Suprapubic skin (tissue), 4 donors: ENCODE data around the gene LUC7L. TPM values are rescaled to one million over a fixed set of nuclear protein-coding genes. Genes with fewer than 3 reads are reported as not detected.

Experiments used
- DNase-seq, 2 donors: peaks; one replicate each; pipeline ENCODE4 v3.0.0-alpha.2; 2019; ENCODE audit warnings: low spot score in 2 of 2
- H3K27ac ChIP-seq: fragments of 200-600 bp; sonication (generic); one replicate; pipeline ENCODE4 v1.5.1; 2019
- H3K27me3 ChIP-seq: fragments of 200-600 bp; sonication (generic); one replicate; pipeline ENCODE4 v1.5.1; 2019
- H3K36me3 ChIP-seq: fragments of 200-600 bp; sonication (generic); one replicate; pipeline ENCODE4 v1.5.1; 2019
- H3K4me1 ChIP-seq: fragments of 200-600 bp; sonication (generic); one replicate; pipeline ENCODE4 v1.5.1; 2019
- H3K4me3 ChIP-seq: fragments of 200-600 bp; sonication (generic); one replicate; pipeline ENCODE4 v1.5.1; 2019; ENCODE audit warnings: mild to moderate bottlenecking
- H3K9me3 ChIP-seq: fragments of 200-600 bp; sonication (generic); one replicate; pipeline ENCODE4 v1.5.1; 2019
- EP300 ChIP-seq: sonication (generic); formaldehyde crosslinking; IDR thresholded peaks from one replicate; pipeline ENCODE4 v1.6.1; 2017; ENCODE audit warnings: antibody characterized with exemption
- POLR2A ChIP-seq, 2 donors: fragments of 450-650 bp; IDR thresholded peaks; one replicate each; pipeline ENCODE4 v1.6.1; 2017; ENCODE audit warnings: antibody characterized with exemption in 2 of 2, mild to moderate bottlenecking in 2 of 2, moderate library complexity in 2 of 2
- POLR2AphosphoS5 ChIP-seq, 3 donors: sonication (generic); formaldehyde crosslinking; IDR thresholded peaks; one replicate each; pipeline ENCODE4 v1.6.1; 2017; ENCODE audit warnings: antibody characterized with exemption in 3 of 3
- WGBS: methylation state at CpG from one replicate; pipeline ENCODE4 v1.1.5; 2018; 5-methylcytosine and 5-hydroxymethylcytosine counted together
- total RNA-seq, 4 donors: library from RNA; depleted of rRNA; stranded (reverse); fragments of >200 nt; gene quantifications; one replicate each; pipeline ENCODE4 v1.1.0, GENCODE V29; 2016
- TF ChIP-seq, protein P1 (sequence below), 2 donors: fragments of 200-600 bp in 1 of 2; fragments of 450-650 bp in 1 of 2; sonication (generic) in 1 of 2; IDR thresholded peaks; one replicate each; pipeline ENCODE4 v1.5.1; 2016 to 2019; ENCODE audit warnings: antibody characterized with exemption in 2 of 2, mild to moderate bottlenecking in 1 of 2, moderate library complexity in 1 of 2

LUC7L gene
- total RNA-seq, 4 donors from 2014 or later = 47.6 to 206 (median 59.5) TPM

DNA sequence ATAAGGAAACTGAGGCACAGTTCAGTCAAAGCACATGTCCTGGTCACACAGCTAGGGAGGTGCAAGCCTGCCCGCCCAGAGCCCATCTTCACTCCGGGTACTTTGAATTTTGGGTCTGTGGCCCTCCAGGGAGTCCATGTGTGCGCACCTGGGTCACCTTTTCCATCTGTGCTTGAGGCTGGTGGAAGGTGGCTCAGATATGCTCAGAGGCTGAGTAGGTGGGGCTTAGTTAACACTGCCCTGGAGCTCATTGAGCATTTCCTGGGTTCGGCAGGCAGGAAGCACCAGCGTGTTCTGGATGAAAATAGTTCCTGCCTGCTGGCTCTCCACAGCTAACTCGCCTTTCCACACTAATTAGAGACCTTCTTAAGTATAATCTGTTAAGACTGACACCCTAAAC lies 24.6 kb upstream of the LUC7L start:
- Histone ChIP-seq H3K9me3 (no peaks in the 10 kb centered on the region), H3K4me3 (no peak overlapping the region), H3K36me3 (peaks cover 53% of the 10 kb centered on the region), H3K4me1 (no peaks in the 10 kb centered on the region), H3K27me3 (no peaks in the 10 kb centered on the region), H3K27ac (no peak overlapping the region)
- DNase-seq = no peak
- TF ChIP-seq POLR2AphosphoS5 (IDR thresholded peaks at IDR 0.05) (no peak), POLR2A (IDR thresholded peaks at IDR 0.05) (no peak), EP300 (no peak)
- TF ChIP-seq, protein P1, sequence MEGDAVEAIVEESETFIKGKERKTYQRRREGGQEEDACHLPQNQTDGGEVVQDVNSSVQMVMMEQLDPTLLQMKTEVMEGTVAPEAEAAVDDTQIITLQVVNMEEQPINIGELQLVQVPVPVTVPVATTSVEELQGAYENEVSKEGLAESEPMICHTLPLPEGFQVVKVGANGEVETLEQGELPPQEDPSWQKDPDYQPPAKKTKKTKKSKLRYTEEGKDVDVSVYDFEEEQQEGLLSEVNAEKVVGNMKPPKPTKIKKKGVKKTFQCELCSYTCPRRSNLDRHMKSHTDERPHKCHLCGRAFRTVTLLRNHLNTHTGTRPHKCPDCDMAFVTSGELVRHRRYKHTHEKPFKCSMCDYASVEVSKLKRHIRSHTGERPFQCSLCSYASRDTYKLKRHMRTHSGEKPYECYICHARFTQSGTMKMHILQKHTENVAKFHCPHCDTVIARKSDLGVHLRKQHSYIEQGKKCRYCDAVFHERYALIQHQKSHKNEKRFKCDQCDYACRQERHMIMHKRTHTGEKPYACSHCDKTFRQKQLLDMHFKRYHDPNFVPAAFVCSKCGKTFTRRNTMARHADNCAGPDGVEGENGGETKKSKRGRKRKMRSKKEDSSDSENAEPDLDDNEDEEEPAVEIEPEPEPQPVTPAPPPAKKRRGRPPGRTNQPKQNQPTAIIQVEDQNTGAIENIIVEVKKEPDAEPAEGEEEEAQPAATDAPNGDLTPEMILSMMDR (IDR thresholded peaks at IDR 0.05) = no peak
- 79% methylated on average over 6 of the region's 6 CpGs for WGBS

DNA sequence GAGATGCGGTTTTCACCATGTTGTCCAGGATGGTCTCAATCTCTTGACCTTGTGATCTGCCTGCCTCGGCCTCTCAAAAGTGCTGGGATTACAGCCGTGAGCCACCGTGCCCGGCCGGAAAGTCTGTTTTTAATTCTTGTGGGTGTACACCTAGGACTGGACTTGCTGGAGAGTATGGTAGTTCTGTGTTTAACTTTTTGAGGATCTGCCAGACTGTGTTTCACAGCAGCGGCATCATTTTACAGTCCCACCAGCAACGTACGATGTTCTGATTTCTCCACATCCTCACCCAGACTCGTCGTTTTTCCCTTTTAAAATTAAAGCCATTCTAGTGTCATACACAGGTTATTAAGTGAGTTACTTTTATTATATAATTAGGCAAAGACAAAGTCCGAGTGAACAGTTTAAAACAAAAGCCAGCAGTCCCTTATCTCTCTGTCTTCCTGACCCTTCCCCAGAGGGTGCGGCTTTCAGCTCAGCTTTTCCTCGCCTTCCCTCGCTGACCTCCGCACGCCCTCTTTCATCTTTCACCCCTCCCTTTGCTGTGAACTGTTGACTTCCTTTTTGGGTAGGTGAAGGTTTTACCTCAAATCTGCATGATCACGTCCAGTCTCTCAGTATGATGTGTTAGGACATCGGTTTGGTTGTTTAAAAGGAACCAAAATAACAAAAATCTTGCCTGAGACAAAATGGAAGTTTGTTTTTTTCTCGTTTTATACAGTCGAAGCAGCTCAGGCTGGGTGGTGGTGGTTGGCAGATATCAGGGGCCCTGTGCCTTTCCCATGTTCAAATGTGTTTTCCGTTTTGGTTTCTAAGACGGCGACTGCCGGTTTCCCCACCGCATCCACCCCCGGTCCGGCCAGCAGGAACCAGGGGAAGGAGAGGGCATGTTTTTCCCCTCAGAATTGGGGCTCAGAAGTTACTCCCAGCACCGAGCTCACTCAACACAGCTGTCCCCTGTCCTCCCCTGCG lies 23.4 kb upstream of the LUC7L start:
- H3K27me3 ChIP-seq = no peaks in the 10 kb centered on the region
- no peak for DNase-seq
- 77% methylated on average over 30 of the region's 30 CpGs for WGBS
- H3K36me3 ChIP-seq = peaks cover 49% of the 10 kb centered on the region
- H3K27ac ChIP-seq = no peak overlapping the region
- no peak overlapping the region for H3K4me3 ChIP-seq
- TF ChIP-seq, protein P1 (IDR thresholded peaks at IDR 0.05) = no peak
- TF ChIP-seq POLR2A (IDR thresholded peaks at IDR 0.05) (no peak), EP300 (no peak), POLR2AphosphoS5 (IDR thresholded peaks at IDR 0.05) (no peak)
- no peaks in the 10 kb centered on the region for H3K9me3 ChIP-seq
- no peaks in the 10 kb centered on the region for H3K4me1 ChIP-seq

DNA sequence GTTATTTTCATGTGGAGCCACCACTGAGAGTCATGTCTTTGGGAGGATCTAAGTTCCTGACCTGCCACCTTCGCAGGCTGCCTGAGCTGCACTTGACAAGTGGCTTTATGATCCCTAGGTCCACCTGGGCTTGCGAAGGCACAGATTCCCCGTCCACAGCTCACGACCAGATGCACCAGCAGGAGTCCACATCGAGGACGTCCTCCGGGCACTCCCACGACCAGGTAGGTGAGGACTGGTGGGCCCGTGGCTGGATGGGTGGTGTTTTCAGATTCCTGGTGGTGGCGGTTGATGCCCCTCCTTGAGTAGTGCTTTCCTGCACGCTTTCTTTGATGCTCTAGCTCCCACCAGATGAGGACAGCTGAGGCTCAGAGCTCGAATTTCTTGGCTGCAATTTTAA lies 20.2 kb upstream of the LUC7L start:
- TF ChIP-seq POLR2A (IDR thresholded peaks at IDR 0.05) (no peak), EP300 (no peak), POLR2AphosphoS5 (IDR thresholded peaks at IDR 0.05) (no peak)
- TF ChIP-seq, protein P1 (IDR thresholded peaks at IDR 0.05) = no peak
- Histone ChIP-seq H3K36me3 (peaks cover 29% of the 10 kb centered on the region), H3K27ac (no peak overlapping the region), H3K9me3 (no peaks in the 10 kb centered on the region), H3K4me3 (no peak overlapping the region), H3K4me1 (no peaks in the 10 kb centered on the region), H3K27me3 (no peaks in the 10 kb centered on the region)
- WGBS = 88% methylated on average over 10 of the region's 12 CpGs
- no peak for DNase-seq

DNA sequence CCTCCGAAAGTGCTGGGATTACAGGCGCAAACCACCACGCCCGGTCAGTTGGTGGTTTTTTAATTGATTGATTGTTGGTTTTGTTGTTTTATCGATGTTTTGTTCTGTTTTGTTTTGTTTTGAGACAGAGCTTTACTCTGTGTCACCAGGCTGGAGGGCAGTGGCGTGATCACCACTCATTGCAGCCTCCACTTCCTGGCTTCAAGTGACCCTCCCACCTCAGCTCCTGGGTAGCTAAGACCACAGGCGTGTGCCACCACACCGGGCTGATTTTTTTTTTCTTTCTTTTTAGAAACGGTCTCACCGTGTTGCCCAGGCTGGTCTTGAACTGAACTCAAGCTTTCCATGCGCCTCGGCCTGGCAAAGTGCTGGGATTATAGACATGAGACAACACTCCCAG lies 17.8 kb upstream of the LUC7L start:
- Histone ChIP-seq H3K27ac (no peak overlapping the region), H3K4me1 (peaks cover under 1% of the 10 kb centered on the region), H3K9me3 (no peaks in the 10 kb centered on the region), H3K4me3 (no peak overlapping the region), H3K27me3 (no peaks in the 10 kb centered on the region), H3K36me3 (peaks cover 21% of the 10 kb centered on the region)
- WGBS = 94% methylated on average over 12 of the region's 12 CpGs
- TF ChIP-seq EP300 (no peak), POLR2A (IDR thresholded peaks at IDR 0.05) (no peak), POLR2AphosphoS5 (IDR thresholded peaks at IDR 0.05) (no peak)
- TF ChIP-seq, protein P1 (IDR thresholded peaks at IDR 0.05) = no peak
- no peak for DNase-seq

DNA sequence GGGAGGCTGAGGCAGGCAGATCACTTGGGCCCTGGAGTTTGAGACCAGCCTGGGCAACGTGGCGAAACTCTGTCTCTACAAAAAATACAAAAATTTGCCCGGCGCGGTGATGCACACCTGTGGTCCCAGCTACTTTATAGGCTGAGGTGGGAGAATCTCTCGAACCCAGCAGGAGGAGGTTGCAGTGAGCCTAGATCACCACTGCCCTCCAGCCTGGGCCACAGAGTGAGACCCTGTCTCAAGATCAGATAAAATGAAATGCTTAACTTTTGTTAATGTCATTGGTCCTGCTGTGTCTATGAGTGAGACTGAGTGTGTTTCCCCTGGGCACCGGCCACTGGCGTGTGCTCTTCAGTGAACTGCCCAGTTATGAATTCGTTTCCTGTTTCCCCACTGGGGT lies 15.9 kb upstream of the LUC7L start:
- Histone ChIP-seq H3K4me1 (peaks cover 3% of the 10 kb centered on the region), H3K4me3 (no peak overlapping the region), H3K27ac (no peak overlapping the region), H3K9me3 (no peaks in the 10 kb centered on the region), H3K36me3 (peaks cover 11% of the 10 kb centered on the region), H3K27me3 (no peaks in the 10 kb centered on the region)
- DNase-seq = no peak
- 95% methylated on average over 9 of the region's 9 CpGs for WGBS
- TF ChIP-seq, protein P1 (IDR thresholded peaks at IDR 0.05) = no peak
- TF ChIP-seq EP300 = no peak
- no peak for TF ChIP-seq POLR2A (IDR thresholded peaks at IDR 0.05)
- no peak for TF ChIP-seq POLR2AphosphoS5 (IDR thresholded peaks at IDR 0.05)
